ENCODE results near the gene RNF17.
"Not testable (repeated sequence)": the region's sequence is repeated elsewhere in the genome, so short reads cannot be mapped to it uniquely, and the experiment has no call there.

RNF17 gene

GRCh38 chr13:24822640-24823039, 58.7 kb downstream of the RNF17 start:
- Histone ChIP-seq H3K27ac (no peak overlapping the region), H3K4me3 (no peak overlapping the region)
- DNase-seq (ENCODE audit: low spot score) = no peak
- no peak for TF ChIP-seq CTCF (IDR thresholded peaks at IDR 0.05)

- not testable (repeated sequence) for DNase-seq (ENCODE audit: low spot score); H3K4me3 ChIP-seq; H3K27ac ChIP-seq
Observed at GRCh38 chr13:24823122-24823710, 59.2 kb downstream of the RNF17 start.

- no peak for DNase-seq (ENCODE audit: low spot score)
- Histone ChIP-seq H3K27ac (no peak overlapping the region), H3K4me3 (no peak overlapping the region)
- TF ChIP-seq CTCF (IDR thresholded peaks at IDR 0.05) = no peak
Observed at GRCh38 chr13:24827799-24828198, 63.8 kb downstream of the RNF17 start.

GRCh38 chr13:24834902-24835510, 71.0 kb downstream of the RNF17 start:
- TF ChIP-seq CTCF (IDR thresholded peaks at IDR 0.05) = no peak
- DNase-seq (ENCODE audit: low spot score) = no peak
- Histone ChIP-seq H3K4me3 (no peak overlapping the region), H3K27ac (no peak overlapping the region)

- not testable (repeated sequence) for H3K27ac ChIP-seq; DNase-seq (ENCODE audit: low spot score); H3K4me3 ChIP-seq
Observed at GRCh38 chr13:24837528-24837927, 73.6 kb downstream of the RNF17 start.

GRCh38 chr13:24842549-24843274, 78.7 kb downstream of the RNF17 start:
- TF ChIP-seq CTCF (IDR thresholded peaks at IDR 0.05) = no peak
- DNase-seq (ENCODE audit: low spot score) = no peak
- no peak overlapping the region for H3K27ac ChIP-seq
- H3K4me3 ChIP-seq = no peak overlapping the region

GRCh38 chr13:24851546-24851945, 87.6 kb downstream of the RNF17 start:
- Histone ChIP-seq H3K27ac (no peak overlapping the region), H3K4me3 (no peak overlapping the region)
- no peak for DNase-seq (ENCODE audit: low spot score)
- TF ChIP-seq CTCF (IDR thresholded peaks at IDR 0.05) = no peak

GRCh38 chr13:24854311-24854710, 90.3 kb downstream of the RNF17 start:
- no peak overlapping the region for H3K27ac ChIP-seq
- TF ChIP-seq CTCF (IDR thresholded peaks at IDR 0.05) = no peak
- DNase-seq (ENCODE audit: low spot score) = no peak
- H3K4me3 ChIP-seq = no peak overlapping the region

Data from coronary artery (tissue), 2 donors.